GM12874 (cell line): ENCODE data around the gene RWDD1.

Experiments
- TF ChIP-seq, protein P1 (sequence below): IDR thresholded peaks from 2 replicates; pipeline ENCODE4 v1.5.1; 2011; ENCODE audit warnings: low read depth, mild to moderate bottlenecking, control low read depth, low read length, moderate library complexity; ENCODE audit not compliant: insufficient read depth

Gene RWDD1

DNA sequence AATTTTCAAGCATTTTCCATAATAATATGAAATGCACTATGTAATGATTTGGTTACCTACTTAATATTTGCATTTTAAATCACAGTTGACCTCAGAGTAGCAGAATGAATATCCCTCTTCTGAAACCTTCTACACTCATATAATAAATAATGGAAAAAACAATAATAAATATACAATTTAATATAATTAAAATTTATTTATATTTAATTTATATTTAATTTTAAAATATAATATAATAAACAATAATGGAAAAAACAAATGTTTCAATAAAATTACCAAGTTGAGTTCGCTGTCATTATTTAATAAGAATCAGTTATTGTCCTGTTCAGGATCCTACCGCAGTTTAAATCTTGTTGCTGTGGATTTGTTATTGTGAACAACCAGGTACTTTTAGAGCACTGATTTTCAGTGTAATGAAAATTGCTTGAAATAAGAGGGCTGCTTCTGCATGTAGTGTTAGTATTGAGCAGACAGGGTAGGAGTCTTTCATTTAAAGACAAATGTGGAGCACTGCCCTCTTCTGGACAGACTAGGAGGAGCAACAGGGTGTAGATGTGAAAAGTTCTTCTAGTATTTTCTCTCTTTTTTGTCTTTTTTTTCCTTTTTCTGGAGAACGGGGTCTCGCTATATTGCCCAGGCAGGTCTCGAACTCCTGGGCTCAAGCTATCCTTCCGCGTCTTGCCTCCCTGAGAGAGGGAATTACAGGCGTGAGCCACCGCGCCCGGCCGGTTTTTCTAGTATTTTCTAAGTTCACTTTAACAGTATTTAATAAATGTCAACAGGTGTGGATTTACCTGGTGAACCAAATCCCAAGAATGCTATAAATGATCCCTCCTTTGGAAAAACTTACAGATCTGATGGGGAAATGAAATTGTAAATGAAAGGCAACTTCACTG is 39.4 kb upstream of the RWDD1 start:
- TF ChIP-seq, protein P1, sequence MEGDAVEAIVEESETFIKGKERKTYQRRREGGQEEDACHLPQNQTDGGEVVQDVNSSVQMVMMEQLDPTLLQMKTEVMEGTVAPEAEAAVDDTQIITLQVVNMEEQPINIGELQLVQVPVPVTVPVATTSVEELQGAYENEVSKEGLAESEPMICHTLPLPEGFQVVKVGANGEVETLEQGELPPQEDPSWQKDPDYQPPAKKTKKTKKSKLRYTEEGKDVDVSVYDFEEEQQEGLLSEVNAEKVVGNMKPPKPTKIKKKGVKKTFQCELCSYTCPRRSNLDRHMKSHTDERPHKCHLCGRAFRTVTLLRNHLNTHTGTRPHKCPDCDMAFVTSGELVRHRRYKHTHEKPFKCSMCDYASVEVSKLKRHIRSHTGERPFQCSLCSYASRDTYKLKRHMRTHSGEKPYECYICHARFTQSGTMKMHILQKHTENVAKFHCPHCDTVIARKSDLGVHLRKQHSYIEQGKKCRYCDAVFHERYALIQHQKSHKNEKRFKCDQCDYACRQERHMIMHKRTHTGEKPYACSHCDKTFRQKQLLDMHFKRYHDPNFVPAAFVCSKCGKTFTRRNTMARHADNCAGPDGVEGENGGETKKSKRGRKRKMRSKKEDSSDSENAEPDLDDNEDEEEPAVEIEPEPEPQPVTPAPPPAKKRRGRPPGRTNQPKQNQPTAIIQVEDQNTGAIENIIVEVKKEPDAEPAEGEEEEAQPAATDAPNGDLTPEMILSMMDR, result peak; percentile 69

DNA sequence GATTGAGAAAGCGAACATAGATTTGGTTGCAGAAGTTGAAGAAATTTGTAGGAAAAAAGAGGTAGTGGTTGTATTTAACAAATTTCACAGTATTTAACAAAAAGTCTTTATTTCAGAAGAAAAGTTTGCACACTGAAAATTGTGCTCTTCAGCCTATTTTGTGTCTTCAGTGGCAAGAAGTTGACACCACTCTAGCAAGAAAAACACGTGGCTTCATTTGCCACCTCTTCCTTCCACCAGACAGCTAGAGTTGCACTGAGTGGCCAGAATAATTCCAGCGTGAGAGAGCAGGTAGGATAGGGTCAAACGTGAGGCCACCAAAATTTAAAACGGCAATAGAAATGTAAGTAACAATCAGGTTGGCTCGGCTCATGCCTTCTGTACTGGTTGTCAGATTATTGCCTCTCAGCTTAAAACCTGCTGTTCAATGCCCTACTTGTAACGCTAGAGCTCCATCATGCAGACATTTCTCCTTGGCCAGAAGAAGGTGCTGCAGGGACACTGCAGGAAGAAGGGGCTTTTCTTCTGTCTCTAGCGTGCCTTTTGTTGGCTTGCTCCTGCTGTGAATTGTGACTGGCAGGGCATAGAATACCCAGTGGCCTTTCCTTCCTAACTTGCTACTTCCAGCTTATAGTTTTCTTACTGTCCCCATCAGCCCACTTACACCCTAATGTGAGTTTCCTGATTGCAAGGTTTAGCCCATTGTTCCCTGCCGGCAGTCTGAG is 37.9 kb upstream of the RWDD1 start:
- TF ChIP-seq, protein P1, result no peak

DNA sequence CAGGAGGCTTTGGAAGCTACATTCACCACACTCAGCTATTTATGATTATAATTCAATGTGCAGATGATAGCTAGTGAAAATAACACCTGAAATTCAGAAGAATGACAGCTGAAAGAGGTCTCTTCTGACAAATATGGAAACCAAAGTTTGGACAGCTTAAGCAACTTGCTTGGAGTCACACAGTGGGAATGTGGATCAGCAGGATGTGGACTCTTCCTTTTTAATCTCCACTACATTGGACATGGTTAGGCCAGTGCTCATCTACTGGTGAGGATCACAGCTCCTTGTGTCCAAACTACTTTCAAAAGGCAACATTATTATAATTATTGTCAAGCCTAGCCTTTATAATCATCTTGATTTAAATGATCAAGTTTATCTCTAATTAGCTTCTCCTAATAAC is 36.2 kb upstream of the RWDD1 start:
- TF ChIP-seq, protein P1, result no peak

DNA sequence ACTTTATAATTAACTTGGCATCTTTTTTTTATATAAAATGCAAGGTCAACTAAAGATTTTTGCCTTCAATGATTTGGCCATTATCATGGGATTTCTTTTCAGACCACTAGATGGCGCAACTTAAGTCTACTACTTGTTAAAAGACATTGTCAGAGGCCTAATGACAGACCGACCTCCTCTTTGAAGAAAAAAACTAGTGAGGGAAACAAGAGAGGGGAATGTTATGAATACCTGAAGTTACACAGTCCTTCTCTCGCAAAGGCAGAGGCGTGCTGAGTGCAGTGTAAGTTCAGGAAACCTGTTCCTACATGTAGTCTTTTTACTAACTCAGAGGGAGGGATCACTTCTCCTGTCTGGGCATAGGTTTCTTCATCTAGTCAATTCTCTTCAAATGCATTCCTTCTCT is 35.1 kb upstream of the RWDD1 start:
- TF ChIP-seq, protein P1, result peak; percentile 48

DNA sequence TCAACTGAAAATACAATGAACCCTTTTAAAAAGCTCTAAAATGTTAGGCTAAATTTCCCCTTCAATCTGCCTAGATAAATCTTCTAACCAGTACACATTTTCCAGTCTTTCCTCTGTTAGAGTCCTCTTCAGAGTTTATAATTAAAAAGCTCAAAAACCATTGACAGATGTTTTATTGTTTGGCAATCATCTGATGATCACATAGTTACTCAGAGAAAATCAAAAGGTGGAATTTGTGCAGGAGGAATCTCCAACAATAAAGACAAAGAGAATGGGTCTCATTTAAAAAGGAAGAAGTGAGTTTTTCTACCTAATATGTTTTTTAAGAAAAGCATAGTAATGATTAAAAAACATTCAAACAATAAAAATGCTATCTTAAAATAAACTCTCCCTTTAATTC is 28.9 kb upstream of the RWDD1 start:
- TF ChIP-seq, protein P1, result no peak

DNA sequence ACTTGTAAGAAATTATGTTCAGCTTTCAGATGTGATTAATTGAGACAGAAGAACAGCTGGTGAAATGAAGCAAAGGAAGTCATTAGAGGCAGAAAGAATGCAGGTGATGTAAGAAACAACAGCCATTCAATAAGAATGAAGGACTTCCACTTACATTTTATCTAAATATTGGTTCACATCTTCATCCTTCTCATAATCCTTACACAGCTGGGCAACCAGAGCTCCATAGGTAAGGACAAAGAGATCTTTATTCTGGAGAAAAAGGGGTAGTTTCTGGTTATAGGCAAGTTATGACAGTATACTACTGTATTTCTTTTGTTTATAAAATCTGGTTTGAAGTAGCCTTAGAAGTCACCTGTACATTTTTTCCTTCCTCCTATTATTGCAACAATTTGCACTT is 28.2 kb upstream of the RWDD1 start:
- TF ChIP-seq, protein P1, result no peak

DNA sequence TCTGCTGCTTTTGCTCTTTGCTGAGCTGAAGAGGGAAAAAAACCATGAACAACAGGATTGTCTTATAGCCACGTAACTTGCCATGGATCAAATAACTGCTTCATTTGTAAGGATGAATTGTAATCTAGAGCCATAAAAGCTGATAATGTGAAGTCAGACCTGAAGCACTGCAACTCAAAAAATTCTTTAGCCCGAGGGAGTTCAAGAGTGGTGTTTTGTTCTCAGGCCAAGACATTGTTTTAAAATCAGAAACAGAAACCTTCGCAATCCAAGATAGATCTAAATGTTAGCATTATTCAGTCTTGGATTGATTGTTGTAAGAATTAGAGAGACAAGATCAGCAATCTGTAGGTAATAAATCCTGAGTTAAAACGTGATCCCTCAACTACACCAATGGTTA is 25.7 kb upstream of the RWDD1 start, which contains the start of gene TRAPPC3L:
TSS of gene TRAPPC3L (minus strand) at position 34 of the 400 bp plus-strand sequence. CDS start 170 bp downstream, outside the sequence.
- TF ChIP-seq, protein P1, result no peak
